Mucosa of stomach (tissue), 1 donor: Measurements from ENCODE around the gene ASIC3.

Experiments used
- H3K27me3 ChIP-seq: one replicate; pipeline ENCODE4 v1.7.0; 2013; ENCODE audit warnings: mild to moderate bottlenecking, low read length; ENCODE audit not compliant: control insufficient read depth, insufficient read depth
- H3K36me3 ChIP-seq: one replicate; pipeline ENCODE4 v1.7.0; 2013; ENCODE audit warnings: low read length; ENCODE audit not compliant: control insufficient read depth, insufficient read depth
- H3K4me1 ChIP-seq: one replicate; pipeline ENCODE4 v1.7.0; 2013; ENCODE audit warnings: mild to moderate bottlenecking, low read length; ENCODE audit not compliant: control insufficient read depth, insufficient read depth
- H3K4me3 ChIP-seq: one replicate; pipeline ENCODE4 v1.7.0; 2013; ENCODE audit warnings: low read length
- H3K9ac ChIP-seq: one replicate; pipeline ENCODE4 v1.7.0; 2013; ENCODE audit warnings: mild to moderate bottlenecking, low read length, moderate library complexity
- H3K9me3 ChIP-seq: one replicate; pipeline ENCODE4 v1.7.0; 2013; ENCODE audit warnings: mild to moderate bottlenecking, low read length, moderate library complexity; ENCODE audit not compliant: control insufficient read depth
- donor health status: Pancreatic carcinoma.

The ASIC3 gene

GRCh38 chr7:151063212-151063561, 14.9 kb downstream of the ASIC3 start:
- no peaks in the 10 kb centered on the region for H3K9me3 ChIP-seq
- no peak overlapping the region for H3K4me3 ChIP-seq
- H3K27me3 ChIP-seq, result no peaks in the 10 kb centered on the region
- H3K36me3 ChIP-seq, result peaks cover 16% of the 10 kb centered on the region
- H3K4me1 ChIP-seq, result peaks cover 42% of the 10 kb centered on the region
- H3K9ac ChIP-seq, result no peak overlapping the region

- no peaks in the 10 kb centered on the region for H3K9me3 ChIP-seq
- no peaks in the 10 kb centered on the region for H3K27me3 ChIP-seq
- peaks cover 16% of the 10 kb centered on the region for H3K36me3 ChIP-seq
- H3K4me3 ChIP-seq, result no peak overlapping the region
- H3K9ac ChIP-seq, result no peak overlapping the region
- peaks cover 34% of the 10 kb centered on the region for H3K4me1 ChIP-seq
Measured at GRCh38 chr7:151064454-151064853, 16.1 kb downstream of the ASIC3 start.

GRCh38 chr7:151064993-151065392, 16.7 kb downstream of the ASIC3 start:
- Histone ChIP-seq H3K9me3 (no peaks in the 10 kb centered on the region), H3K36me3 (peaks cover 16% of the 10 kb centered on the region)

DNA sequence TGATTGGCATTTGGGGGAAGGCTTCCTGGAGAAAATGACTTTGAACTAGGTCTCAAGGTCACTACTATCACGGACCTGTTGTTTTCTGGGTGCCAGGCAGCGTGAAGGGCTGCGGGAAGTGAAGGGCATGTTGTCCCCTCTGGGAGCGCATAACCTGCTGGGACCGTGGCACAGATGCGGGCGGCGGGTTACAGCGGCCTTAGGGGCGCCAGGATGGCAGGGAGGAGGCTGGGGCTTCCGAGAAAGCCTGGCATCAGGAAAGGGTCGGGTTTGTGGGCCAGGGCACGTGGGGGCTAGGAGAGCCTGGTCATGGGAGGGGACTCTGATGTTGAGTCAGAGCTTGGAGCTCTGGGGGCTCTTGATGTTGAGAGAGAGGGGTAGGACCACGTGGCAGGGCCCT, 17.2 kb downstream of the ASIC3 start:
- Histone ChIP-seq H3K36me3 (peaks cover 16% of the 10 kb centered on the region), H3K9ac (no peak overlapping the region)

More at GRCh38 chr7:151064993-151065392, 16.7 kb downstream of the ASIC3 start:
- peaks cover 33% of the 10 kb centered on the region for H3K4me1 ChIP-seq
- H3K4me3 ChIP-seq, result no peak overlapping the region
- no peaks in the 10 kb centered on the region for H3K27me3 ChIP-seq
- H3K9ac ChIP-seq, result no peak overlapping the region

DNA sequence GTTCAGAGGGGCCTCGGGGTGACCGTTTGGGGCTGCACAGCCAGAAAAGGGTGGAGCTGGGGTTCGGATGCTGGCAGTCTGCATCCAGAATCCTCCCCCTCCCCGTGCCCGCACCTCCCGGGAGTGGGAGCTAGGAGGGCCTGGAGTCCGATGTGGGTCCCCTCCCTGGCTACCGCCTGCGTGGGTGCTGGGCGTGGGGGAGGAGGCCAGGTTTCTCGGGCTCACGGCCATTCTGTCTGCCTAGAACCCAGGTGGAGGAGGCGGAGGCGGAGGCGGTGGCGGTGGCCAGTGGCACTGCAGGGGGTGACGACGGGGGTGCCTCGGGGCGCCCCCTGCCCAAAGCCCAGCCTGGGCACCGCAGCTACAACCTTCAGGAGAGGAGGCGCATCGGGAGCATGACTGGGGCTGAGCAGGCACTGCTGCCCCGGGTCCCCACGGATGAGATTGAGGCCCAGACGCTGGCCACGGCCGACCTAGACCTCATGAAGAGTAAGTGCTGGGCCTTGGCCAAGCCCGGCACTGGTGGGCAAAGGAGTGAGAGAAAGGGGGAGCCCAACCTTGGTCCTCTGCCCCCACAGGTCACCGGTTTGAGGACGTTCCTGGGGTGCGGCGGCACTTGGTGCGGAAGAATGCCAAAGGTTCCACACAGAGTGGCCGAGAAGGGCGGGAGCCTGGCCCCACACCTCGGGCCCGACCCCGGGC, 18.1 kb downstream of the ASIC3 start:
- Histone ChIP-seq H3K36me3 (peaks cover 16% of the 10 kb centered on the region), H3K4me3 (no peak overlapping the region), H3K27me3 (no peaks in the 10 kb centered on the region), H3K9me3 (no peaks in the 10 kb centered on the region), H3K4me1 (peaks cover 19% of the 10 kb centered on the region), H3K9ac (no peak overlapping the region)

More for the DNA sequence above, 17.2 kb downstream of the ASIC3 start:
- Histone ChIP-seq H3K4me3 (no peak overlapping the region), H3K9me3 (no peaks in the 10 kb centered on the region), H3K4me1 (peaks cover 28% of the 10 kb centered on the region), H3K27me3 (no peaks in the 10 kb centered on the region)

GRCh38 chr7:151068069-151068773, 19.9 kb downstream of the ASIC3 start:
- Histone ChIP-seq H3K9me3 (no peaks in the 10 kb centered on the region), H3K36me3 (peaks cover 16% of the 10 kb centered on the region), H3K9ac (no peak overlapping the region), H3K4me3 (no peak overlapping the region), H3K27me3 (no peaks in the 10 kb centered on the region), H3K4me1 (peaks cover 4% of the 10 kb centered on the region)

- Histone ChIP-seq H3K4me1 (no peaks in the 10 kb centered on the region), H3K36me3 (peaks cover 16% of the 10 kb centered on the region), H3K27me3 (no peaks in the 10 kb centered on the region), H3K4me3 (no peak overlapping the region), H3K9me3 (no peaks in the 10 kb centered on the region), H3K9ac (no peak overlapping the region)
Measured at GRCh38 chr7:151069841-151070573, 21.7 kb downstream of the ASIC3 start.

GRCh38 chr7:151070574-151070960, 22.2 kb downstream of the ASIC3 start:
- Histone ChIP-seq H3K36me3 (peaks cover 16% of the 10 kb centered on the region), H3K4me1 (no peaks in the 10 kb centered on the region), H3K27me3 (no peaks in the 10 kb centered on the region), H3K9ac (no peak overlapping the region), H3K9me3 (no peaks in the 10 kb centered on the region), H3K4me3 (no peak overlapping the region)

DNA sequence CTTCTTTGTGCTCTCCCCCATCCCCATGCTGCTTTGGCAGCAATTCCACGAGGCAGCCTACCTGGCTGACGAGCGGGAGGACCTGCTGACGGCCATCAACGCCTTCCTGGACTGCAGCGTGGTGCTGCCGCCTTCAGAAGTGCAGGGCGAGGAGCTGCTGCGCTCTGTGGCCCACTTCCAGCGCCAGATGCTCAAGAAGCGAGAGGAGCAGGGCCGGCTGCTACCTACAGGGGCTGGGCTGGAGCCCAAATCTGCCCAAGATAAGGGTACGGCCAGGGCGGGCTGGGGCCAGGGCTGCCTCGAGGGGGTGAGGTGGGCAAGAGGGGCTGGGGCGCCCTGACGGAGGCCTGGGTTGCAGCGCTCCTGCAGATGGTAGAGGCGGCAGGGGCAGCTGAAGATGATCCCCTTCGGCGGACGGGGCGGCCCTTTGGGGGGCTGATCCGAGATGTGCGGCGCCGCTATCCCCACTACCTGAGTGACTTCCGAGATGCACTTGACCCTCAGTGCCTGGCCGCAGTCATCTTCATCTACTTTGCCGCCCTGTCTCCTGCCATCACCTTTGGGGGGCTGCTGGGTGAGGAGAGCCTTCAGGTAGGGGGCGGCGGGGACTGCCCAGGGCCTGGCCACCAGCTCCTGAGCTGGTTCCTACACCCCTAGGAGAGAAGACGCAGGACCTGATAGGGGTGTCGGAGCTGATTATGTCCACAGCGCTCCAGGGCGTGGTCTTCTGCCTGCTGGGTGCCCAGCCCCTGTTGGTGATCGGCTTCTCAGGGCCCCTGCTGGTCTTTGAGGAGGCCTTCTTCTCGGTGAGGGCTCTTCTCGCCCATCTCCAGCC, 22.9 kb downstream of the ASIC3 start:
- H3K36me3 ChIP-seq, result peaks cover 15% of the 10 kb centered on the region
- H3K9me3 ChIP-seq, result no peaks in the 10 kb centered on the region
- H3K9ac ChIP-seq, result no peak overlapping the region
- no peaks in the 10 kb centered on the region for H3K27me3 ChIP-seq
- no peak overlapping the region for H3K4me3 ChIP-seq
- no peaks in the 10 kb centered on the region for H3K4me1 ChIP-seq

DNA sequence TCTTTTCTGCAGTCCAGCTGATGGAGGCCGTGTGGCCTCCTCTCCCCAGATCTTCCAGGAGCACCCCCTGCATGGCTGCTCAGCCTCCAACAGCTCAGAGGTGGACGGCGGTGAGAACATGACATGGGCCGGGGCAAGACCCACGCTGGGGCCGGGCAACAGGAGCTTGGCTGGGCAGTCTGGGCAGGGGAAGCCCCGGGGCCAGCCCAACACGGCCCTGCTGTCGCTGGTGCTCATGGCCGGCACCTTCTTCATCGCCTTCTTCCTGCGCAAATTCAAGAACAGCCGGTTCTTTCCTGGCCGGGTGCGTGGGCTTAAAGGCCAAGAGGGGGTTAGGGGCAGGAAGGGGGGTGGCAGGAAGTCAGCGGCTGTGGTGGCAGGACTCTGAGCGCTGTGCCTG, 25.7 kb downstream of the ASIC3 start:
- no peak overlapping the region for H3K9ac ChIP-seq
- H3K4me1 ChIP-seq, result peaks cover 14% of the 10 kb centered on the region
- no peaks in the 10 kb centered on the region for H3K9me3 ChIP-seq
- no peaks in the 10 kb centered on the region for H3K27me3 ChIP-seq
- H3K36me3 ChIP-seq, result peaks cover 11% of the 10 kb centered on the region
- no peak overlapping the region for H3K4me3 ChIP-seq

- Histone ChIP-seq H3K36me3 (peaks cover 11% of the 10 kb centered on the region), H3K9ac (no peak overlapping the region), H3K27me3 (no peaks in the 10 kb centered on the region), H3K9me3 (no peaks in the 10 kb centered on the region), H3K4me3 (no peak overlapping the region), H3K4me1 (peaks cover 23% of the 10 kb centered on the region)
Measured at GRCh38 chr7:151074817-151075661, 26.7 kb downstream of the ASIC3 start.
